ENCODE data around the gene LAMA3.

The LAMA3 gene

DNA sequence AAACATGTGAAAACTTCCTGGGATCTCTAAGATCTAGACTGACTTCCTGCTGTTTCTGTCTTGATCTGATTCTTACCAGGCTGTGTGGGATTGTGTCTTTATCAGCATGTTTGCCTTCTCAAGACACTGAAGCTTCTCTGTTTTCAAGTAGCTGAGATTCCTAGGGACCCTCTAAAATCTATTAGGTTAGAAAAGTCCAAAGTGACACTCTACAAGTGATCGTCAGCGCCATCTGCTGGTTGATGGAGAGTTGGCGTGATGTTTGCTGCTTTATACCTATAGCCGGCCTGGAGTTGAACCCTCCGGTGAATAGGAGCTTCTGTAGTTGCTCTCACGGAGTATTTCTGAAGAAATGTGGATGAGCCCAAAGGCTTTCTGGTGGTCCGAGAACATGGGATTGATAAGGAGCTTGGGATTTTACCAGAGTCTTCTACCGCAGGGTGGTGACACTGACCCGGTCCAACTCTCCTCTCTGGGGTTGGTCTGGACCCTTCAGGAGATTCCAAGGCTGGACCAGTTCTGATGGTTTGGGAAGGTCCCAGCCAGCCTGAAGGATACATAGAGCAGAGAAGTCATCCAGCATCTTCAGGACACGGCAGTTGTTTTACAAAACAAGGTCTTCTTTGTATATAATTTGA is 229.3 kb downstream of the LAMA3 start:
- no peak for DNase-seq

DNA sequence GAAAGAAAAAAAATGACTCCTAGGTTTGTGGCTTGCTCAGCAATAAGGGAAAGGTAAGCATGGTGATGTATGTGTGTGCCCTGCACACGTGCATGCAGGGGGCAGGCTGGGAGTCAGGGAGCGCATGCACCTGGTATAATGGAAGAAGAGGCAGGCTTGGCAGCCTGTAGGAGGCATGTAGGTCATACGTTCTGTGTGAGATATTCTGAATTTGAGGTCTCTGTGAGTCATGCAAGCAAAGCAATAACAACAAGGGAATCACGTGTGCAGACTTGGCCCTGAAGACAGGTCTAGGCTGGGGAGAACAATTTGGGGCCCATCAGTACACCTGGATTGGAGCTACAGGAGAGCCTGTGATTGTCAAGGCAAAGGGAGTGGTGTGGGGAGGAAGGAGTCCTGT is 230.8 kb downstream of the LAMA3 start:
- DNase-seq, result no peak

DNA sequence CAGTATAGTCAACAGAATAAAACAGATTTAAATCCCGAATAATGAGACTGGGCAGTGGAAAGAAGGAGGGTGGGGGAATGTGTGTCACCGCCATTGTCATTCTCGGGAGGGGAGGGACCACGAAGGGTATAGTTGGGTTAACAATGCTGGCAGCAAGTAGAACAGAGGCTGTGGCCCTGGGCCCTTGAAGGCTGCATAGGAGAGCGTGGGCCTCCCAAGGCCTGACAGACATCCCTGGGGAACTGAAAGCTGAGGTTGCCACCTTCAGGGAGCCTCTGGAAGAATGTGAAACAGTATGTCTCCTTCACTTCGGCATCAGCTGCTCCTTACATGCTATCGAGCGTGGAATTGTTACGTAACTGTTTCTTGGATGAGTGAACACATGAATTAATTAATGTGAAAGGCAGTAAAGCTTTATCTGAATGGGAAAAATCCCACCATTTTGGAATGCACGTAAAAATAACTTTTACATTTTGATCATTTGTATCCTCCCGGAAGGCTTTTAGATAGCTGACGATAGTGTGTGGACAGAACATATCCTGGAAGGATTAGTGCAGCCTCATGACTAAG is 232.5 kb downstream of the LAMA3 start:
- DNase-seq, result no peak

DNA sequence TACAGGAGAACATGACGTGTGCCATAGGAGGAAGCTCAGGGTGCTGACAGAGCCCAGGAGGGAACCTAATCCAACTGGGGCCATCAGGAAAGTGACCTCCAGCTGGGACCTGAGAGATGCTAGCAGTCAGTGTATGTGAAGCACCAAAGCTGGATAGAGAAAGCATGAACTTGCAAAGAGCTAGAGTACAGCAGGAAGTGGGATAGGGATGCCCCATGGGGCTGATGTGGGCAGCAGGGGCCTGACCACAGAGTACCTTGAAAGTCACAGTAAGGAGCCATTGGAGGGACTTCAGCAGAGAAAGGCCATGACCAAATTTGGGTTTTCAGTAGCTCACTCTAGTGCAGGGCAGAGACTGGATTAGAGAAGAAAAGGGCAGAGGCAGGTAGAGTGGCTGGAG is 233.7 kb downstream of the LAMA3 start:
- DNase-seq, result no peak

DNA sequence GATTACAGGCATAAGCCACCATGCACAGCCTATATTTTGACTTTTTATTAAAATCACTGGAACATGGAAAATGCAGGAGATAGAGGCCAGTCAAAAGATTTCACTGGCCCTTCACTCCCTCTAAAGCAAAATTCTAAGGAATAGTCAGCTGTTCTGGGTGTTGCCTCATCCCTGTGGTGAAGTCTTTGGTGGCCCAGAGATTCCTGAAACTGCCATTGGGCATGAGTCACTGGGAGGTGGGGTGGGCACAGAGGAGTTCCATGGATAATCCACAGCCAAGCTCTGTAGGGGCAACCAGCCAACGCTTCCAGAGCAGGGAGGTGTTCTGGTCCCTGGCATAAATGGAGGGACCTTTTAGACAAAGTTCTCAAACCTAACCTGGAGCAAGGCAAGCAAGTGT is 235.6 kb downstream of the LAMA3 start:
- no peak for DNase-seq

DNA sequence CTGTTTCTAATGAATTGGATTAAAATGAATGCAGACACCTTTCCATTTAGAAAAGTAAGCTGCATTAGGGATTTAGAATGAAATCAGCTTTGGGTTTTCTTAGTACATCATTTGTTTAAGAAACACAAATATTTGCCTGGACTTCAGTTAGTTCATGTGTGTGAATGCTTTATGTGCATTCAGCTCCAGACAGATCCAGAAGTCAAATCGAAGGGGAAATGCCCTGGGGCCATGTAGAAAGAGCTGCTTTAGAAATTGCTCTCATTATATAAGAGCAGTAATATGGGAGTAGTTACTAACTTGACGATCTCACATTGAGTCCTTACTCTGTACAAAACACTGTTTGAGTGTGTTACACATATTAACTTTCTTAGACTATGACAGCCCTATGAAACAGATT is 237.3 kb downstream of the LAMA3 start:
- DNase-seq, result no peak

DNA sequence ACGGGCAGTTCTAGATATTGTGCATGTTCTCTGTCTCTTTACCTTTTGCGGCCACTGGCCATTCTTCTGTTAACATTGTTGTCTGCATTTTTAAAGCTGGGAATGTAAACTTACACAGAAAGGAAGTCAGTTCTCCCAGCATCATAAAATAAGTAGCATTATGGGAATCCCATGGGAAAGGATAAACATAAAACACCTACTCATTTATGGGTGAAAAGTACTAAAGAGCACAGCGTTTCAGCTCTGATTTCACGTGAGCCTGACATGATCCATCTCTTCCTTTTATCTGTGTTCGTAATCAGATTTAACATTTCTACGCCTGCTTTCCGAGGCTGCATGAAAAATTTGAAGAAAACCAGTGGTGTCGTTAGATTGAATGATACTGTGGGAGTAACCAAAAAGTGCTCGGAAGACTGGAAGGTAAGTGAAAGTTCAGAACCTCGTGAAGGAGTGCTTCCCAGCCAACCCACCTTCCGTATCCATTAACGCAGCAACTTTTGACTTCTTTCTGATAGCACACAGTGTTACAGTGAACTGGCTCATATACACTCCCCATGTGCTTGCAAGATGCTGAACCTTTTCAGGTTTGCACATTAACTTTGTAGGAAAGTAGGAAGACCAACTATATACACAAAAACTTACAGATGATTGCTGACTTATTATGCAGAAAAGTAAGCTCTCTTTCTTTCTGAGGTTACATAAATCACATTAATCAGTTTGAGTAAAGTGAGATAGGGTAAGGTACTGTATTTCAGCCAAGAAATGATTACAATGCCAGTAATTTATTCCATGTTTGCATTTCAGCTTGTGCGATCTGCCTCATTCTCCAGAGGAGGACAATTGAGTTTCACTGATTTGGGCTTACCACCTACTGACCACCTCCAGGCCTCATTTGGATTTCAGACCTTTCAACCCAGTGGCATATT is 238.8 kb downstream of the LAMA3 start:
- no peak for DNase-seq

DNA sequence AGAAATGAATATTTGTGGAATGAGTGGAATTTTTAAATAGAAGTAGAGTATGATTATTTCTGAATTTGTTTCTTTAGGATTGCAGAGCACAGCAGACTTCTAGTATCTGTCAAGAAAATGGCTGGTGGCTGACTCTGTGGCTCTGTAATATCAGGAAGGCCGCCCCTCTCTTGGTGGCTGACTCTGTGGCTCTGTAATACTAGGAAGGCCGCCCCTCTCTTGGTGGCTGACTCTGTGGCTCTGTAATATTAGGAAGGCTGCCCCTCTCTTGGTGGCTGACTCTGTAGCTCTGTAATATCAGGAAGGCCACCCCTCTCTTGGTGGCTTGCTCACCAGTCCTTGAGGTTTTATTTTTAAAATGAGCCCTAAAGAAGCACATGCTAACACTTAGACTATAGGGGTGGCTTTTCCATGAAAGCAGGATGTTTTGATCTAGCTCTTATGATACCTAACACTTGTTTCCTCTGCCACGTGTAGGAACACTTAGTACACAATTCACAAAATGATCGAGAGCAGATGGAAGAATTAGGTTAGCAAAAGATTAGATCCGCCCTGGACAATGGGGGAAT is 240.2 kb downstream of the LAMA3 start:
- no peak for DNase-seq

DNA sequence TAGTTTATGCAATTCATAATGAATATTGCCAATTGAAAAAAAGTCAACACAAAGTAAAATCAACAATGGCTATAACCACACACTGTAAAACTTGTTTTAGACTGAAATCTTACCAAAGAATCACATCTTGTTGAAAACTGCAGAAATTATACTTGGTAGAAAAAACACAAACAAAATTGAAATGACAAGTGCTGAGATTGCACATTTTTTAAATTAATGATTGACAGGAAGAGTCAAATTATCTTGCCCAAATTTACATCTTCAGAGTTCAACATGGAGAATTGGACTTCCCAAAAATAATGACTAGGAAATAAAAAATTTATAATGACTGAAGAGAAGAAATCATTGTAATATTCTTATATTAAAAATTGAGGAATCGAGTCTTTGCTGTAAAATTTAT is 240.7 kb downstream of the LAMA3 start:
- no peak for DNase-seq

DNA sequence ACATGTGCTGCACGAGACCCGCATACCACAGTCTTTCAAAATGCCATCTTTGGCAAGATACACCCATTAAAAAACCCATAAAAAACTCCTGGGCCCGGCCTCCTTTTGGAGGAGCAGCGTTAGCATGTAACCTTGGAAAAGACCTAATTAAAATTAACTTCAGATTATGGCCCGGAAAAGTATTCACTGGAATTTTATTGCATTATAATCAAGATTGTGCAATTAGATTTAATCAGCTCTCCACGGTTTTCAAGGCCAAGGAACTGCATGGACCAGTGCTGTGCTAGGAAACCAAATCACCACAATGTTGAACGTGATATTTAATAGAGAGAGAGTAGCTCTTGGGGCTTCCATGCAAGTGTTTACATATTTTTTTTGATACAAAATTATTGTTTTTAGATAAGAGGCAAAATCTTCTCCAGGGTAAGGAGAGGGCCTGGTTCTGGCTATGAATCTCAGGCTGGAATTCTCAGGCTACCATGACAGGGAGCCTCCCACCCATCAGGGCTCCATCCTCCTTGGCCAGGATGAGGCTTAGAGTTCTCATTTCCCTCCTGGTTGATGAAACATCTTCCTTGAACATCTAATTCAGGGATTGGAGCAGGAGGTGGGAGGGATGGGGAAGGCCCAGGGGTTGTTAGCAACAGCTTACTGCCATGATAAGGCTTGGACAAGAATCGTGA is 243.3 kb downstream of the LAMA3 start:
- no peak for DNase-seq

DNA sequence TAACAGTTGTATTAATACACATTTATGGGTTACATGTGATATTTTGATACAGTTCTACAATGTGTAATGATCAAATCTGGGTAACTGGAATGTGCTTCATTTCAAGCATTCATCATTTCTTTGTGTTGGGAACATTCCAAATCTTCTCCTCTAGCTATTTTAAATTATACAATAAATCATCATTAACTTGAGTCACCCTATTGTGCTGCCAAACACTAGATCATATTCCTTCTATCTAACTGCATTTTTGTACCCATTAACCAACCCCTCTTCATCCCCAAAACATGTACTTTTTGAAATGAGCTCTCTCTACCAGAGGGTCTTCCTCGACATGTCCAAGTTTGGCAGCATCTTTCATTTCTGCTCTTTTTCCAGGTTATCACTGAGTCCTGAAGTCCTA is 244.2 kb downstream of the LAMA3 start:
- DNase-seq, result no peak

DNA sequence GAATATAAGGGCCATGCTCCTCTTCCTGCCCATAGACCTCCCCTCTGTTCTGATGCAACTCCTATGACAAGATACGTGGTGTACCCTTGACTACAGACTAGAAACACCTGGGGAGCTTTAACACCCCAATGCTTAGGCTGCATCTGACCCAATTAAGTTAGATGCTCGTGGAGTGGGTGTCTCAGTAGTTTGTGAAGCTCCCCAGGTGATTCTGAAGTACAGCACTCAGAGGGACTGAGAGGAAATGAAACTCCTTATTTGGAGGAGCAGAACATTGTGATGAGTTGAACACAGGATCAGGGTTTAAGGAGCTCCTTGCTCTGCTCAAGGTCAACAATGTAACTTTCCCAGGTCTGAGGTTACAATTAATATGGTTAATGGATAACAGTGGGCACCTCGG is 245.0 kb downstream of the LAMA3 start:
- no peak for DNase-seq

DNA sequence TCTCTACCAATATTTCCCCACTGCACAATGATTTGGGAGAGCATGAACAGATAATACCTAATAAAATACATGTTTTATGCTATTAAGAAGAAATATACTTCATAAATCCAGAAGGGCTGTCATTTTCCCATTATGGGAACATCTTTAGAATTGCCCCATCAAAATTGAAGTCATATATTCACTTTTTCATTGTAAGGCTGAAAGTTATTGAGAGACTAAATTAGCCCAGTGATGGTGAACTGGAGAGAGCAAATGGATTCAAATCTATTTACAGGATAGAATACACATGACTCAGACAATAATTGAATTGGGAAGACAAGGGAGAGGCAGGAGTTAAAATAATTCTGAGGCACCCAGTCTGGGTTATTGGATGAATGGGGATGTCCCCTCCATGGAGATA is 245.6 kb downstream of the LAMA3 start:
- no peak for DNase-seq

DNA sequence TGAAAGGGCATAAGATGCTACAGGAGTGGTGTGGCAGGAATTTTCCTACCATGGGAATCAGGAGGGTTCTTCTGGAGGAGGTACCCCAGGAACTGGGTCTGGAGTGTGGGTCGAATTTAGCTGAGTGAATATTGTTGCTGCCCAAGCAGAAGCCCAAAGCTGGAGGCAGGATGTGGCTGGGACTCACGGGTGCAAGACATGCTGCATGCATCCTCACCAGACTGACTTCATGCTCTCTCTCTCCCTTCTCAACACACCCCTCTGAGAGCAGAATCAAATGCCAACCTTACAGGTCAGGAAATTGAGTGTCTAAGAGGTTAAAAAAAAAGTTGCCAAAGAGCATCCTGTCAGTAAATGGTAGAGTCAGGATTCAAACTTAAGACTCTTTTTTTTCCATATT is 246.6 kb downstream of the LAMA3 start:
- DNase-seq, result no peak

DNA sequence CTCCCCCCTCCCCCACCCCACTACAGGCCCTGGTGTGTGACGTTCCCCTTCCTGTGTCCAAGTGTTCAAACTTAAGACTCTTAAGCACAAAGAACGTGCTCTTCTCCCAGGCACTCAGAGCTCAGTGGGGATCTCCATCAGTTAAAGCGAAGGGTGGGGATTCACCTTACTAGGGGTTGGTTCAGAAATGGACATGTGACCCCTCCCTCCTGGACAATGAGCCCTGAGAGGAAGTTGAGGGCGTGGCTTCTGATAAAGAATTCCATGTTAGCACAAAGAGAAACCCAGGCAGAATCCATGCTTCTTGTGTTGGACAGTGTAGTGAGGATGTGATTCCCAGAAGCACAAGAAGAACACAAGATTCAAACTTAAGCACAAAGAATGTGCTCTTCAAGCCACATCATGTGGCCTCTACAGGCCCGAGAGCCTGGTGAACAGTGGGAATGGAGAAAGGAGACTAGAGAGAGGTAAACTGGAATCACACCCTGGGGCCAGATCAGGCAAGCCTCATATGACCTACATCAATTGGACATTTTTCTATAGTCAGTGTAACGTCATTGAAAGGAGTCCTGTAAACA is 247.2 kb downstream of the LAMA3 start:
- no peak for DNase-seq

DNA sequence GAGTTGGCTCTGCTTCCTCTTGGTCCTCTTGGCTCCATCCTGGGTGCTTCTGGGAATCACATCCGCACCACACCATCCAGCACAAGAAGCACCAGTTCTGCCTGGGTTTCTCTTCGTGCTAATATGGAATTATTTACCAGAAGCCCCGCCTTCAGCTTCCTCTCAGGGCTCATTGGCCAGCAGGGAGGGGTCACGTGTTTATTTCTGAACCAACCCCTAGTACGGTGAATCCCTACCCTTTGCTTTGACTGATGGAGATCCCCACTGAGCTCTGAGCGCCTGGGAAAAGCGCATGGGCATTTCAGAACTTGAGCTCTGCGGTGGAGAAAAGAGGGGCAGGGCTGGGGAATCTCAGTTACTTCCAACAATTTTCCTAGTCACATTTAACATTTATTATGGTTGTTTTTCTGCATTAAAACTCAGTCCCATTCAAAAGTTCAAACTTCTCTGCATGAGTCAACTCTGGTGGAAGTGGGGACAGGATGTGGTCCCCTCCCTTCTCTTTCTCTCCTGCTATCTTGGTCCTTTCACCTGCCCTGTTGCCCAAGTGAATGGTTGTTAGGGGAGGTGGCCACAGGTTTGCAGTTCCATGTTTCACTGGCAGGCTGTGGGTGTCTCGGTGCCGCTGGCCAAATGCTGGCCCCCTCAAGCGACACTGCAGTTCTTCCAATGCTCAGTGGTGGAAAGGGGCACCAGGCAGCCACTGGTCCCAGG is 248.9 kb downstream of the LAMA3 start:
- DNase-seq, result no peak

DNA sequence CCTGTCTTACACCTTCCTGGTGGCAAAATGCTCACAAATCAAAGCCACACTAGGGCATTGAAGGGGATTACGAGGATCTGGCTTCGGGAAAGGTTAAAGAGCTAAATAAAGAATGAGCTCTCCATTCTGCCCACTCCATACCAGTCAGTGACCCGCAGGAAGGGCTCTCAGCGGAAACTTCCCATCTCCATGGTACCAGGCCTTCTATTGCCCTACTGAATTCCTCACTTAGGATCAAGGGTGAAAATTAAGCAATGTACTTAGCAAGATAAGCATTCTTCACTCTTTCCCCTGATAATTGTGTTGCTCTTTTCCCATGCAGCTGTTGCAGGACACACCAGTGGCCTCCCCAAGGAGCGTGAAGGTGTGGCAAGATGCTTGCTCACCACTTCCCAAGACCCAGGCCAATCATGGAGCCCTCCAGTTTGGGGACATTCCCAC is 249.7 kb downstream of the LAMA3 start:
- no peak for DNase-seq

DNA sequence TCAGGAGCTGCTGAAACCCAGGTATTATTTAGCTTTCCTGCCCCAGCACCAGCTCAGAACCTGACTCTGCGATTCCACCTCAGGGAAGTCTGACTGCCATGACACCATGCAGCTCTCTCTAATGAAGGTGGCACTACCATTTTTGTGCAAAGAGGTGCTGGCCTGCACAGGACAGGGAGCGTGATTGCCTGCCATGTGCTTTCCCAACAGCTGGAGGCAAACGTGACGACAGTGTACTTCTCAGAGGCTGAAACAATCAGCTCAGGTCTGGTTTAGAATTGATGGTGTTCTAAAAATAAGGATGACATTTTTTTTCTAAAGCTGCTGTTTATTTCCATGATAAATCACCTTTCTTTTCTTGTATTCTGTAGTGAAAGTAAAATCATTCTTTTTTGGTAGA is 250.1 kb downstream of the LAMA3 start:
- no peak for DNase-seq

DNA sequence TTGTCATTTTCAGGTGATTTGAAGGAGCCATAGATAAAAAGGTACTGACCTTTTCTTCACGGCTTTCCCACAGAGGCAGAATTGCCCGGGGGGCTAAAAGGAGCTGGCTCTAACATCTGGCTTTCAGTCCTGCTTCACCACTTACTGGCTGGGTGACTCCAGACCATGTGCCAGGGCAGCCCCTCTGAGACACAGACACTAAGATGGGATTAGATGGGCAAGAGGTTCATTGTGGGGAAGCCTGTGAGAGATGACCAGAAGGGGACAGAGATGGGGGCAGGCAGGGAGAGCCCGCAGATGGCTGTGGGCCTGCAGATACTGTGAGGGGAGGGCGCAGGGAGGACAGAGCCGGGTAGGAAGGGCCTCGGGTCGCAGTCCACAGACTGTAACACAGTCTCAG is 250.6 kb downstream of the LAMA3 start:
- no peak for DNase-seq

DNA sequence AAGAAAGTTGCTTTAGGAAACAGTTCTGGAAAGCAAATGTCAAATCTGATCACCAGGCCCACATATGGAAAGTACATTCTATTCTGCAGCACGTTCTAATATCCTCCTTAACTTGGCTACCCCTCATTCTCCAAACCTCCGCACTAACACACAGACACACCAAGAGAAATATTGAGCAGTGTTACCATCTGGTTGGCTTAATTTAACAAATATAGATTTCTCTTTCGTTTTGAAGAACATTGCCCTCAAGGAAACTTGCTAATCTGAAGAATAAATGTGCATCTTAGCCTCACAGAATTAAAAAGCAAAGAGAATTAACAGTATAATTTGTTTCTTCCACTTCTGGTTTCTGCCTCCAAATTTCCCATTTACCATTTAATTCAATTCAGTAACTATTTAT is 252.5 kb downstream of the LAMA3 start:
- DNase-seq, result no peak

DNA sequence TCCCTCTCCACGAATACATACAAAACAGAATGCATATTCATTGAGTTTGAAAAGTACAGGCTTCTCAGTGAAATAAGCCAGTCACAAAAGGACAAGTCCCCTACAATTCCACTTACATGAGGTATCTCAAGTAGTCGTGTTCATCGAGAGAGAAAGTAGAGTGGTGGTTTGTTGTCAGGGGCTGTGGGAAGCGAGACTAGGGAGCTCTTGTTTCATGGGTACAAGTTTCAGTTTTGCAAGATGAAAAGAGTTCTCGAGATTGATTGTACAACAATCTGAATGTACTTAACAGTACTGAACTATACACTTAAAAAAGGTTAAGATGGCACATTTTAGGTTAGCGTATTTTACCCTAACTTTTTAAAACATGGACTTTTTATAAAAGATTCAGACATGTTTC is 253.9 kb downstream of the LAMA3 start:
- no peak for DNase-seq

Measured in GOT3 (cell line).